ENCODE data around the gene HSD3B7.

HSD3B7 gene

GRCh38 chr16:31000671-31001382, 15.8 kb downstream of the HSD3B7 start:
- no peak overlapping the region for H3K4me3 ChIP-seq (replicated peaks; ENCODE audit: low read depth, low read length)
- no peak for DNase-seq (ENCODE audit: extremely low read depth, low read depth)
- no peak for TF ChIP-seq CTCF (IDR thresholded peaks at IDR 0.05; ENCODE audit: low read depth, low read length, missing control alignments)

GRCh38 chr16:31001507-31002249, 16.7 kb downstream of the HSD3B7 start:
- TF ChIP-seq CTCF (IDR thresholded peaks at IDR 0.05; ENCODE audit: low read depth, low read length, missing control alignments), result no peak
- DNase-seq (ENCODE audit: extremely low read depth, low read depth), result no peak
- H3K4me3 ChIP-seq (replicated peaks; ENCODE audit: low read depth, low read length), result no peak overlapping the region

- TF ChIP-seq CTCF (IDR thresholded peaks at IDR 0.05; ENCODE audit: low read depth, low read length, missing control alignments), result no peak
- no peak overlapping the region for H3K4me3 ChIP-seq (replicated peaks; ENCODE audit: low read depth, low read length)
- DNase-seq (ENCODE audit: extremely low read depth, low read depth), result no peak
Measured at GRCh38 chr16:31002250-31002700, 17.3 kb downstream of the HSD3B7 start.

- DNase-seq (ENCODE audit: extremely low read depth, low read depth), result no peak
- no peak for TF ChIP-seq CTCF (IDR thresholded peaks at IDR 0.05; ENCODE audit: low read depth, low read length, missing control alignments)
- no peak overlapping the region for H3K4me3 ChIP-seq (replicated peaks; ENCODE audit: low read depth, low read length)
Measured at GRCh38 chr16:31002862-31003341, 17.9 kb downstream of the HSD3B7 start.

- H3K4me3 ChIP-seq (replicated peaks; ENCODE audit: low read depth, low read length), result no peak overlapping the region
Measured at GRCh38 chr16:31003744-31004143, 18.7 kb downstream of the HSD3B7 start.

GRCh38 chr16:31004658-31005057, 19.7 kb downstream of the HSD3B7 start:
- no peak for DNase-seq (ENCODE audit: extremely low read depth, low read depth)
- H3K4me3 ChIP-seq (replicated peaks; ENCODE audit: low read depth, low read length), result no peak overlapping the region
- no peak for TF ChIP-seq CTCF (IDR thresholded peaks at IDR 0.05; ENCODE audit: low read depth, low read length, missing control alignments)

More at GRCh38 chr16:31003744-31004143, 18.7 kb downstream of the HSD3B7 start:
- TF ChIP-seq CTCF (IDR thresholded peaks at IDR 0.05; ENCODE audit: low read depth, low read length, missing control alignments), result no peak
- DNase-seq (ENCODE audit: extremely low read depth, low read depth), result no peak

Measured in HFF-Myc (cell line).